HCT116 (cell line): Measurements from ENCODE around the gene AGAP2. TPM values are rescaled to one million over a fixed set of nuclear protein-coding genes. Genes with fewer than 3 reads are reported as not detected.
A peak's percentile ranks its signal among the peaks of the same experiment; 100 is the strongest.

Experiments
- ATAC-seq: fragments of 200-7000 bp; cut with Tn5 transposase; 2 replicates; pipeline ENCODE4 v1.9.1; 2020; ENCODE audit warnings: mild to moderate bottlenecking, moderate library complexity
- BruUV-seq: library from RNA; stranded (reverse); fragments of 400-500 nt; replicated peaks from 2 replicates; lab custom pipeline; 2021; lab: Mats Ljungman, UMichigan
- CTCF ChIA-PET: fragments of 300-600 bp; sonication (Branson Sonifier 250); formaldehyde crosslinking; loops from one replicate; lab custom pipeline; 2021; ENCODE audit warnings: antibody characterized with exemption; lab: Charles Lee
- POLR2A ChIA-PET: fragments of 300-600, 350-600 bp; sonication (Branson Sonifier 250); formaldehyde crosslinking; loops from one replicate; lab custom pipeline; 2021; ENCODE audit warnings: antibody characterized with exemption; lab: Charles Lee
- RAD21 ChIA-PET, 2 experiments: fragments of 300-600 bp; sonication (Branson Sonifier 250); formaldehyde crosslinking; loops; one replicate each; lab custom pipeline; 2023; ENCODE audit warnings: low total read pairs in 2 of 2; ENCODE audit not compliant: uncharacterized antibody in 2 of 2, unreplicated experiment in 2 of 2, low non-redundant PET in 1 of 2; lab: Charles Lee
- DNase-seq: peaks from one replicate; pipeline ENCODE4 v3.0.0-alpha.2; 2010; ENCODE audit warnings: low read depth, low spot score
- H2AFZ ChIP-seq: fragments of 200-600 bp; shearing (Covaris generic), sonication (generic); 2 replicates; pipeline ENCODE4 v1.6.1; 2017; ENCODE audit warnings: low read depth, mixed run types, mixed read lengths, antibody characterized with exemption, low read length; ENCODE audit not compliant: poor library complexity, severe bottlenecking
- H3K27ac ChIP-seq: 2 replicates; pipeline ENCODE4 v1.5.1; 2012; ENCODE audit warnings: low read depth, low read length
- H3K27me3 ChIP-seq: fragments of 200-600 bp; sonication (generic); 2 replicates; pipeline ENCODE4 v1.6.1; 2016; ENCODE audit warnings: mixed run types, low read length, mixed read lengths; ENCODE audit not compliant: insufficient read depth
- H3K36me3 ChIP-seq, 2 experiments: fragments of 200-500 bp in 1 of 2; fragments of 200-600 bp in 1 of 2; sonication (Bioruptor generic) in 1 of 2; sonication (generic) in 1 of 2; 2 replicates each; pipeline versions ENCODE4 v1.5.1 to v1.6.1; 2014 to 2016; ENCODE audit warnings: low read length in 2 of 2, inconsistent platforms in 1 of 2, mixed read lengths in 1 of 2, mixed run types in 1 of 2; ENCODE audit not compliant: insufficient read depth in 2 of 2, control insufficient read depth in 1 of 2
- H3K4me1 ChIP-seq, 2 experiments: fragments of 200-600 bp in 1 of 2; sonication (generic) in 1 of 2; 2 replicates each; pipeline versions ENCODE4 v1.5.1 to v1.6.1; 2012 to 2017; ENCODE audit warnings: low read length in 2 of 2, inconsistent platforms in 1 of 2, mild to moderate bottlenecking in 1 of 2, mixed read lengths in 1 of 2, mixed run types in 1 of 2, moderate library complexity in 1 of 2; ENCODE audit not compliant: insufficient read depth in 2 of 2, control insufficient read depth in 1 of 2
- H3K4me2 ChIP-seq: fragments of 200-600 bp; sonication (generic); 2 replicates; pipeline ENCODE4 v1.6.1; 2017; ENCODE audit warnings: mixed run types, low read length, mixed read lengths
- H3K4me3 ChIP-seq, 2 experiments: fragments of 200-600 bp in 1 of 2; sonication (generic) in 1 of 2; replicated peaks in 1 of 2; 2 replicates each; pipeline ENCODE4 v1.5.1; 2011 to 2016; ENCODE audit warnings: low read length in 2 of 2, control low read depth in 1 of 2, low read depth in 1 of 2, mild to moderate bottlenecking in 1 of 2, mixed read lengths in 1 of 2, mixed run types in 1 of 2
- H3K79me2 ChIP-seq: fragments of 200-600 bp; sonication (generic); 2 replicates; pipeline ENCODE4 v1.6.1; 2017; ENCODE audit warnings: mild to moderate bottlenecking, mixed run types, low read length, moderate library complexity, mixed read lengths; ENCODE audit not compliant: insufficient read depth
- H3K9ac ChIP-seq: fragments of 200-600 bp; sonication (generic); 2 replicates; pipeline ENCODE4 v1.6.1; 2016; ENCODE audit warnings: low read length, mixed read lengths
- H3K9me2 ChIP-seq: fragments of 200-600 bp; sonication (generic), shearing (Covaris generic); 2 replicates; pipeline ENCODE4 v1.6.1; 2017; ENCODE audit warnings: mixed run types, mild to moderate bottlenecking, moderate library complexity; ENCODE audit not compliant: insufficient read depth
- H3K9me3 ChIP-seq, 2 experiments: fragments of 200-500 bp in 1 of 2; fragments of 200-600 bp in 1 of 2; sonication (Bioruptor generic) in 1 of 2; sonication (generic) in 1 of 2; 2 replicates each; pipeline ENCODE4 v1.6.1; 2014 to 2017; ENCODE audit warnings: low read length in 2 of 2, mixed read lengths in 2 of 2, inconsistent platforms in 1 of 2, low read depth in 1 of 2, mild to moderate bottlenecking in 1 of 2, mixed run types in 1 of 2, moderate library complexity in 1 of 2; ENCODE audit not compliant: control insufficient read depth in 1 of 2, insufficient read depth in 1 of 2
- H4K20me1 ChIP-seq: fragments of 200-600 bp; sonication (generic), shearing (Covaris generic); 2 replicates; pipeline ENCODE4 v1.6.1; 2017; ENCODE audit warnings: mixed run types, mild to moderate bottlenecking, moderate library complexity; ENCODE audit not compliant: insufficient read depth
- CBX3 ChIP-seq: IDR thresholded peaks from 2 replicates; pipeline ENCODE4 v1.6.1; 2012; ENCODE audit warnings: low read depth
- CTCF ChIP-seq, 3 experiments: fragments of 200-600 bp in 1 of 3; sonication (generic) in 1 of 3; IDR thresholded peaks in 2 of 3; conservative IDR thresholded peaks in 1 of 3; 2 replicates each; pipeline ENCODE4 v1.5.1; 2012 to 2017; ENCODE audit warnings: low read depth in 2 of 3, low read length in 2 of 3, antibody characterized with exemption in 1 of 3, borderline replicate concordance in 1 of 3, control low read depth in 1 of 3, mild to moderate bottlenecking in 1 of 3, mixed read lengths in 1 of 3, mixed run types in 1 of 3, moderate library complexity in 1 of 3; ENCODE audit not compliant: insufficient read depth in 1 of 3
- EZH2 ChIP-seq: fragments of 200-600 bp; sonication (generic); IDR thresholded peaks from 2 replicates; pipeline ENCODE4 v1.6.1; 2017; ENCODE audit warnings: antibody characterized with exemption, mixed run types
- FOSL1 ChIP-seq: IDR thresholded peaks from 2 replicates; pipeline ENCODE4 v1.6.1; 2012; ENCODE audit warnings: low read depth
- SP1 ChIP-seq: IDR thresholded peaks from 2 replicates; pipeline ENCODE4 v1.6.1; 2012; ENCODE audit warnings: low read depth
- ZBTB33 ChIP-seq: IDR thresholded peaks from 2 replicates; pipeline ENCODE4 v1.6.1; 2011; ENCODE audit warnings: mild to moderate bottlenecking, low read length, moderate library complexity; ENCODE audit not compliant: insufficient replicate concordance; ENCODE audit errors: extremely low read depth
- intact Hi-C: fragments of 100-400 bp; cut with micrococcal nuclease; formaldehyde crosslinking; loops from 2 replicates; pipeline ENCODE4 v1.10.0; 2022
- total RNA-seq: library from RNA; stranded (reverse); gene quantifications from one replicate; pipeline ENCODE4 v1.2.1, GENCODE V29; 2021; ENCODE audit not compliant: unreplicated experiment

Gene AGAP2
- total RNA-seq, 1 experiment from 2014 or later, result 15.8 TPM

GRCh38 chr12:57751788-57752667, 13.5 kb upstream of the AGAP2 start, which contains the start of gene CDK4 (continued):
- TF ChIP-seq ZBTB33, result peak; percentile 42
- TF ChIP-seq CBX3, result no peak
- TF ChIP-seq, all 23 proteins: peak for 6

GRCh38 chr12:57751432-57751787, 12.9 kb upstream of the AGAP2 start:
- ChIA-PET RAD21 (no interaction called here), POLR2A (no interaction called here)
- H2AFZ ChIP-seq, result no peak overlapping the region

More at GRCh38 chr12:57751432-57751787, 12.9 kb upstream of the AGAP2 start:
- peak overlapping the region; percentile 69 for H3K27ac ChIP-seq
- peak overlapping the region; percentile 82 to 98 for H3K4me3 ChIP-seq
- H3K9me2 ChIP-seq, result no peaks in the 10 kb centered on the region
- H3K79me2 ChIP-seq, result peaks cover 33% of the 10 kb centered on the region
- H3K9ac ChIP-seq, result peak overlapping the region; percentile 95
- intact Hi-C loops, result no loop called here
- no peaks in the 10 kb centered on the region for H4K20me1 ChIP-seq
- H3K4me1 ChIP-seq, result peaks cover 18 to 39% of the 10 kb centered on the region in 2 experiments
- TF ChIP-seq CTCF (IDR thresholded peaks at IDR 0.05 in 2 of 3, conservative IDR thresholded peaks at IDR 0.05 in 1 of 3; ENCODE audit: borderline replicate concordance in 1 of 3, insufficient read depth in 1 of 3, low read depth in 2 of 3, low read length in 2 of 3) (no peak), FOSL1 (no peak), SP1 (no peak), EZH2 (no peak)
- H3K27me3 ChIP-seq, result no peaks in the 10 kb centered on the region
- H3K9me3 ChIP-seq, result no peaks in the 10 kb centered on the region
- H3K4me2 ChIP-seq, result peak overlapping the region; percentile 88
- H3K36me3 ChIP-seq, result peaks cover 18 to 29% of the 10 kb centered on the region in 2 experiments; a peak in 3 of 4 replicates
- CTCF ChIA-PET, result no interaction called here
- no TSS peak for BruUV-seq
- no peak for DNase-seq
- ATAC-seq, result no peak
